CD4-positive, CD25-positive, alpha-beta regulatory T cell (primary cell): Measurements from ENCODE around the gene PDLIM7. TPM values are rescaled to one million over a fixed set of nuclear protein-coding genes. Genes with fewer than 3 reads are reported as not detected.

Source experiments
- ATAC-seq, 2 donors: fragments of 150-1000 bp; cut with Tn5 transposase; one replicate each; pipeline ENCODE4 v1.10.0; 2021; ENCODE audit warnings: low read depth in 2 of 2, moderate number of reproducible peaks in 2 of 2, moderate library complexity in 1 of 2
- DNase-seq, 3 donors: peaks; one replicate each; pipeline versions ENCODE4 v3.0.0 to v3.0.0-alpha.2; 2012 to 2022; ENCODE audit warnings: mixed read lengths in 1 of 3
- H3K27ac ChIP-seq: one replicate; pipeline ENCODE4 v1.7.0; 2013; ENCODE audit warnings: mild to moderate bottlenecking, low read length; ENCODE audit not compliant: insufficient read depth, poor library complexity, severe bottlenecking
- H3K27me3 ChIP-seq: one replicate; pipeline ENCODE4 v1.7.0; 2013; ENCODE audit warnings: low read length; ENCODE audit not compliant: control insufficient read depth, insufficient read depth
- H3K36me3 ChIP-seq: one replicate; pipeline ENCODE4 v1.7.0; 2013; ENCODE audit warnings: mild to moderate bottlenecking, low read length, moderate library complexity; ENCODE audit not compliant: control insufficient read depth, insufficient read depth
- H3K4me1 ChIP-seq: 2 replicates; pipeline ENCODE4 v1.7.0; 2013; ENCODE audit warnings: mild to moderate bottlenecking, low read length; ENCODE audit not compliant: insufficient read depth, control insufficient read depth, poor library complexity, severe bottlenecking
- H3K4me3 ChIP-seq: one replicate; pipeline ENCODE4 v1.7.0; 2013; ENCODE audit warnings: low read depth, mild to moderate bottlenecking, low read length, moderate library complexity
- H3K9me3 ChIP-seq, 2 experiments: 1 replicate in 1 of 2; 2 replicates in 1 of 2; pipeline ENCODE4 v1.7.0; 2013; ENCODE audit warnings: low read length in 2 of 2, mild to moderate bottlenecking in 1 of 2, moderate library complexity in 1 of 2; ENCODE audit not compliant: control insufficient read depth in 2 of 2
- H3K27ac Mint-ChIP-seq, 3 donors: one replicate each; pipeline ENCODE4 v1.8.0; 2020 to 2022; ENCODE audit warnings: mild to moderate bottlenecking in 3 of 3, mixed read lengths in 3 of 3, moderate library complexity in 2 of 3
- H3K27me3 Mint-ChIP-seq: one replicate; pipeline ENCODE4 v1.8.0; 2022; ENCODE audit warnings: mild to moderate bottlenecking, mixed read lengths
- H3K36me3 Mint-ChIP-seq: one replicate; pipeline ENCODE4 v1.8.0; 2020; ENCODE audit warnings: mixed read lengths
- H3K4me1 Mint-ChIP-seq, 4 donors: one replicate each; pipeline ENCODE4 v1.8.0; 2020 to 2022; ENCODE audit warnings: mixed read lengths in 4 of 4, mild to moderate bottlenecking in 1 of 4
- H3K4me3 Mint-ChIP-seq, 4 donors: one replicate each; pipeline ENCODE4 v1.8.0; 2020 to 2022; ENCODE audit warnings: mild to moderate bottlenecking in 4 of 4, mixed read lengths in 4 of 4, moderate library complexity in 3 of 4
- H3K9me3 Mint-ChIP-seq, 7 donors: one replicate each; pipeline ENCODE4 v1.8.0; 2020 to 2022; ENCODE audit warnings: mixed read lengths in 7 of 7, mild to moderate bottlenecking in 3 of 7, moderate library complexity in 2 of 7
- polyA plus RNA-seq, 4 donors: library from polyadenylated mRNA; unstranded; fragments of 300-500 nt; fragmentation: Illumina TruSeq; gene quantifications; one replicate each; pipeline ENCODE4 v1.2.3, GENCODE V29; 2021
- total RNA-seq: library from RNA; stranded (reverse); gene quantifications from one replicate; pipeline ENCODE4 v1.2.3, GENCODE V29; 2022

The PDLIM7 gene
- total and polyA plus RNA-seq, 5 donors from 2014 or later: 1.6 to 7.8 (median 2.5) TPM

DNA sequence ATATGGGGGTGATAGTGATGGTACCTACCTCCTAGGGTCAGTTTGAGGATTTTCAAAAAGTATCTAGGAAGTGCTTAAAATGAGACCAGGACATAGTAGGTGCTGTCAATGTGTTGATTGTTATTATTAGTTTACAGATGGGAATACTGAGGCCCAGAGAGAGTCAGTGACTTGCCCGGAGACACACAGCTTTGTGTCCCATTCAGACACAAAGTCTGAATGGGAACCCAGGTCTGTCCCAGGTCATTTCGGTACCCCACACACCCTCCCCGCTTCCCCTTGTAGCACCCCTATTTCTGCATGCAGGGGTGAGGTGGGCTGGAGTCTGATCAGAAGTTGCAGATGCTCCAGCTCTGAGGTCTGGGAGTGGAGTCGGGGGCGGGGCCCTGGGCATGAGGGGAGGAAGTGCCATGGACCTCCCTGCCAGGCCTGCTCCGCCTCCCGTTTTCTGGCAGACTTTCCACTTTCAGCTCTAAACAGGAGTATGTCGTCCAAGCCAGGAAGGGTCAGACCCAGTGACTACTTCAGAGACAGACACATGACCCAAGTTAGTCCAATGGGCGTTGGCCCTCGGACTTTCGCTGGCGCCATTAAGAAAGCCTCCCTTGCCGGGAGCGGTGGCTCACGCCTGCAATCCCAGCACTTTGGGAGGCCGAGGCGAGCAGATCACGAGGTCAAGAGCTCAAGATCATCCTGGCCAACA is 20.7 kb downstream of the PDLIM7 start:
- Mint-ChIP-seq H3K4me1 (peaks cover 0 to 40% (median 5%) of the 10 kb centered on the region in 4 donors), H3K27ac (peak overlapping the region in 2 of 3 donors; percentile 8 to 27), H3K36me3 (no peaks in the 10 kb centered on the region), H3K9me3 (no peaks in the 10 kb centered on the region), H3K4me3 (no peak overlapping the region), H3K27me3 (peaks cover 13% of the 10 kb centered on the region)
- no peaks in the 10 kb centered on the region for H3K36me3 ChIP-seq
- H3K27ac ChIP-seq: no peak overlapping the region
- no peak for DNase-seq
- no peak overlapping the region for H3K4me3 ChIP-seq
- H3K27me3 ChIP-seq: peaks cover 6% of the 10 kb centered on the region
- ATAC-seq: no peak
- H3K9me3 ChIP-seq: no peaks in the 10 kb centered on the region
- peaks cover 10% of the 10 kb centered on the region for H3K4me1 ChIP-seq

DNA sequence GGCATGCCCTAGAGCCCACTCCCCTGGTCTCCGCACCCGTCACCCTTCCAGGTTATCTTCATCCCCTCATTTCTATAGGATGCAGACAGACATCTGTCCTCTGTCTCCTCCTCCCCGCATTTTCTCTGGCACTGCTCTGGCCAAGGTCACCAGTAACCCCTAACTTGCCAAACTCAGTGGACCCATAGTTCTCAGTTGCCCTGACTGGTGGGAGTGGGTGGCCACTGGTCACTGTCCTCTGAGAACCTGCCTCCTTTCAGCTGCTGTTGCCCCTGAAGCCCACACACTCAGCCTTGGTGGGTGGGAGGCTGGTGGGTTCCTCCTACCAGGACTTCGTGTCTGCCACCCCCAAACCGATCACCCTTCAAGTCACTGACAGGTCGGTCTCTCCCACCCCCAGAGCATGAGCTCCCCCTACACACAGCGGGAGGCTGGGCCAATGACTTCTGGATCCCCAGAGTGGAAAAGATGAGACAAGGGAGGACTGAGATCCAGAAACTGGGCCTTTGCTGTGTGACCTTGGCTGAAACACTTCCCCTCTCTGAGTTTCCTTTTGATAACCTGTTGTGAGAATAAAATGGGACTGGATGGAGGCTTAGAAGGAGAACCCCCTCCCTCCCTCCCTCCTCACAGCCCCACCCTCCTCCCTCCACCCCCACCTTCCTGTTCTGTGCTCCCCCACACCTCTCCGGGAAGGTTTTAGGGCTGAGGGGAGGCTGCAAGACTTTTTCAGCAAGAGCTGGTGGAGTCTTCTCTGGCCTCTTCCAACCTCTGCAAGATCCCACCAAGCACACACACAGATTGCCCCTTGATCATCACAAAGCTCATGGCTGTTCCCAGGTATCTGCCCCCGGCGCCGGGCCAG is 21.6 kb downstream of the PDLIM7 start:
- H3K4me1 Mint-ChIP-seq: peaks cover 0 to 40% (median 5%) of the 10 kb centered on the region in 4 donors

DNA sequence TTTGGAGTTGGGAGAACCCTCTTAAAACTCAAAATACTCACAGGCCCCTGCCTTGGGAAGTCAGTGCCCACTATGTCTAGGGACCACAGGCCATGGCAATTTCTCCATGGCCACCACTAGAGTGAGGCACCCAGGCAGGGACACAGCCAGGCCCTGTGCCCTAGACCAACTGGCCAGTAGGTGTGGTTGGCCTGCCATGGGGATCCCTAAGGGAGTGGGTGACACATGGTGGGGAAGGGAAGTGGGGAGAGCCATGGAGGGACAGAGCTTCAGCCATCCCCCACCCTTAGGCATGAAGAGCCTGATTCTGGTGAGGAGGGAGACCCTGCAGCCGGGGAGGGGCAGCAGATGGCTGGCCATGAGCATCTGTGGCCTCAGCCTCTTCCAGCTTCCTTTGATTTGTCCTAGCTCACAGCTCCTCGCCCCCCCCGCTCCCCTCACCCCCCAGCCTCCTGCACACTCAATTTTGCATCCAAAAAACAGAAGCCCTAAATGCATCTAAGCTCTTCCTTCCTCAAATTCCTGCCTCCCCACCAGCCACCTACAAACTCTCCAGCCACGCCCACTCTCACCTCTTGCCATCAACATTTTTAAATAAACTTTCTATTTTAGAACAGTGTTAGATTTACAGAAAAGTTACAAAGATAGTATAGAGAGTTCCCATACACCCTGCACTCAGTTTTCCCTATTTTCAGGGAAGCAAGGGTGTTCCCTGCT is 22.4 kb downstream of the PDLIM7 start:
- DNase-seq: no peak
- H3K27ac Mint-ChIP-seq: no peak overlapping the region
- H3K4me3 Mint-ChIP-seq: peak overlapping the region; percentile 80 to 89 (median 84)
- H3K4me1 ChIP-seq: peaks cover 10% of the 10 kb centered on the region
- H3K4me3 ChIP-seq: no peak overlapping the region
- no peaks in the 10 kb centered on the region for H3K36me3 ChIP-seq
- no peak for ATAC-seq
- no peaks in the 10 kb centered on the region for H3K9me3 ChIP-seq
- H3K9me3 Mint-ChIP-seq: no peaks in the 10 kb centered on the region
- peaks cover 17% of the 10 kb centered on the region for H3K27me3 Mint-ChIP-seq
- H3K4me1 Mint-ChIP-seq: peaks cover 0 to 42% (median 5%) of the 10 kb centered on the region in 4 donors
- peaks cover 6% of the 10 kb centered on the region for H3K27me3 ChIP-seq
- no peaks in the 10 kb centered on the region for H3K36me3 Mint-ChIP-seq
- no peak overlapping the region for H3K27ac ChIP-seq

More for the DNA sequence above, 21.6 kb downstream of the PDLIM7 start:
- no peaks in the 10 kb centered on the region for H3K36me3 Mint-ChIP-seq
- peak overlapping the region in 1 of 3 donors; percentile 8 for H3K27ac Mint-ChIP-seq
- no peaks in the 10 kb centered on the region for H3K9me3 Mint-ChIP-seq
- H3K4me1 ChIP-seq: peaks cover 10% of the 10 kb centered on the region
- peak overlapping the region in 3 of 4 donors; percentile 48 to 87 (median 54) for H3K4me3 Mint-ChIP-seq
- H3K4me3 ChIP-seq: no peak overlapping the region
- H3K27me3 Mint-ChIP-seq: peaks cover 17% of the 10 kb centered on the region
- H3K27me3 ChIP-seq: peaks cover 6% of the 10 kb centered on the region
- no peaks in the 10 kb centered on the region for H3K36me3 ChIP-seq
- H3K27ac ChIP-seq: no peak overlapping the region
- DNase-seq (no peak), ATAC-seq (no peak)
- H3K9me3 ChIP-seq: no peaks in the 10 kb centered on the region

DNA sequence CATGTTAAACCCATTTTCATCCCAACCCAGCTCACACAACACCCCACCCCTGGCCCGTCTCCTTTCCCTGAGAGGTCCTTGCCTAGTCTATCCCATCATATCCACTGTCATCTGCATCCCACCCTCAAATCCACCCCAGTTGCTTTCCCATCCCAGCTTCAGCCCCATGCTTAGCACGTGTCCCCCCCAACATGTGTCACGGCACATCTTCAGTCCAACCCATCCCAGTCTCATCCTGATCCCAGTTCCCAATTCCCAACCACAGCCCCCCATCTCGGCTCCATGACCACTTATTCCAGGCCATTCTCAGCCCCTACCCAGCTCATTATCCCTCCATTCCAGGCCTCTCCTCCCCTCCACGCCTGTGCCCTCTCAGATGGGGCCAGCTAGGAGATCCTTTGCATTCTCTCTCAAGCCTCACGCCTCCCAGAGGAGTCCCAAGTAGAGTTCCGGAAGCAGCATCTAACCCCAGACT is 23.4 kb downstream of the PDLIM7 start:
- Mint-ChIP-seq H3K27me3 (peaks cover 22% of the 10 kb centered on the region), H3K36me3 (no peaks in the 10 kb centered on the region), H3K9me3 (no peaks in the 10 kb centered on the region), H3K4me3 (peak overlapping the region; percentile 80 to 89 (median 84)), H3K4me1 (peaks cover 0 to 36% (median 5%) of the 10 kb centered on the region in 4 donors), H3K27ac (peak overlapping the region in 1 of 3 donors; percentile 62)
- Histone ChIP-seq H3K9me3 (no peaks in the 10 kb centered on the region), H3K36me3 (no peaks in the 10 kb centered on the region), H3K4me3 (no peak overlapping the region), H3K4me1 (peaks cover 10% of the 10 kb centered on the region), H3K27me3 (peaks cover 6% of the 10 kb centered on the region), H3K27ac (no peak overlapping the region)
- no peak for DNase-seq
- no peak for ATAC-seq

DNA sequence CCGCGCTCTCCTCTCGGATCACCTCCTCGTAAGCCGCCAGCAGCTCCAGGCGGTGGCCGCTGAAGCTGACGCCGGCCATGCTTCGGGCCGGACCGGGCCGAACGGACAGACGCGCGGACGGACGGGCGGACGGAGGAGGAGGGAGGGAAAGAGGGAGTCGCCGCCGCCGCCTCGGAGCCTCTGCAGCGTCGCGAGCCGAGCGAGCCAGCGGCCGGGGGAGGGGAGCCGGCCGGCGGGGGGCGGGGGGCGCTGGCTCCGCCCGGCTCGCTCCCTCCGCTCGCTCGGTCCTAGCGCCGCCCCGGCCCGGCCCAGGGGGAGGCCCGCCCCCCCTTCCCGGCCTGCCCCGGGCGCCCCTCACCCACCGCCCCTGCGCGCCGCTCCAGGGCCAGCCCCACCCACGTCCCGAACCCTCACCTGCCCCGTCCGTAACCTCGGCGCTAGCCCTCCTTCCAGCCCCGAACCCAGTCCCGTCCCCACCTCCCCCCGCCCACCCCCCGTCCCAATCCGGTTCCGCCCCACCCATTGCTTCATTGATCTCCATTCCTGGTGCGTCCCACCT is 23.9 kb downstream of the PDLIM7 start, which contains the start of gene DBN1:
Gene DBN1 (minus strand): TSS at position 192 of the 559 bp plus-strand sequence. CDS start 113 bp downstream, at position 79.
- ATAC-seq (peak in 1 of 2 donors; percentile 34), DNase-seq (no peak)
- Mint-ChIP-seq H3K4me1 (peaks cover 0 to 31% (median 5%) of the 10 kb centered on the region in 4 donors), H3K9me3 (no peaks in the 10 kb centered on the region), H3K27me3 (peaks cover 23% of the 10 kb centered on the region), H3K4me3 (peak within 1 kb of the TSS; percentile 80 to 89 (median 84)), H3K27ac (peak within 1 kb of the TSS in 1 of 3 donors; percentile 62), H3K36me3 (no peaks in the 10 kb centered on the region)
- H3K4me1 ChIP-seq: peaks cover 10% of the 10 kb centered on the region
- H3K27me3 ChIP-seq: peaks cover 6% of the 10 kb centered on the region
- no peak within 1 kb of the TSS for H3K27ac ChIP-seq
- no peak within 1 kb of the TSS for H3K4me3 ChIP-seq
- no peaks in the 10 kb centered on the region for H3K9me3 ChIP-seq
- H3K36me3 ChIP-seq: no peaks in the 10 kb centered on the region

DNA sequence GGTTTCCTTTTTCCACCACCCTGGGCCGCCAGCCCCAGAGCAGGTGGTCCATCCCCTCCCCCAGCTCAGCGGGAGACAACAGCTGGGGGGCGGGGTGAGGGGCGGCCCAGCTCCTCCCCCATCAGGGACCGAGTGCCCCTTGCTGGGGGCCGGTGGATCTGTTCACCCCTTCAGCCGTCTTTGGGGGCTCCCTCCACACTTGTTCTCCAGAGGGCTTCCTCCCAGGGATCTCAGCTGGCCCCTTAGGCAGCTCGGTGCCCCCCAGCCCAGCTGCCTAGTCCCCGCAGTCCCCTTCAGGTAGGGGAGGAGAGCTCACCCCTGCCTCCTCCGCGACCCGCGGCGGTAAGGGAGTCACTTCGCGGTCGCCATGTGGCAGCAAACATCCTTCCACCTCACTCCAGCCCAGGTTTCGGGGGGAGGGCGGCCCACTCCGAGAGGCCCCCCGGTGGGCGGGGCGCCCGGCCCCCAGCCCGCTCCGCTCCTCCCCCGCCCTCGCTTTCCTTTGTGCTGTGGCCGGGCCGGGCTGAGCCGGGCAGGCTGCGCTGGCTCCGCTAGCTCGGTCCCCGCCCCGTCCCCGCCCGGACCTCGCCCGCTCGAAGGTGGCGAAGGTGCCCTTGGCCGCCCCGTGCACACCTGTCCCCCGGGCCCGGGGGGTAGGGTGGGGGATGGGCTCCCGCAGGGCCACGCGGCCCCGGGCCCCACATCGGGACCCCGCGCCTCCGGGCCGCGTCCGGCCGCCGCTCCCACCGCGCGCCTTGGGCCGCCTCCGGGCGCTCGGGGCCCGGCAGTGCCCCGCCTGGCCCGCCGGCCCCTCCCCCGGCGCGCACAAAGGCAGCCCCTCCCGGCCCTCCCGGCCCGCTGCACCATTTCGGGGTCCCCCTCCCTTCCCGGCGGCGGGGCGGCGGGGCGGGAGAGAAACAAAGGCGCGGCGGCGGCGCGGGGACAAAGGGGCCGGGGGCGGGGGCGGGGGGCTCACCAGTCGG is 24.7 kb downstream of the PDLIM7 start:
- H3K27me3 ChIP-seq: peaks cover 6% of the 10 kb centered on the region
- Mint-ChIP-seq H3K4me1 (peaks cover 0 to 30% (median 5%) of the 10 kb centered on the region in 4 donors), H3K4me3 (peak overlapping the region in 3 of 4 donors; percentile 25 to 76 (median 69)), H3K9me3 (no peaks in the 10 kb centered on the region), H3K36me3 (no peaks in the 10 kb centered on the region), H3K27me3 (peaks cover 26% of the 10 kb centered on the region), H3K27ac (no peak overlapping the region)
- peak in 1 of 2 donors; percentile 38 for ATAC-seq
- peaks cover 10% of the 10 kb centered on the region for H3K4me1 ChIP-seq
- no peaks in the 10 kb centered on the region for H3K36me3 ChIP-seq
- H3K4me3 ChIP-seq: no peak overlapping the region
- H3K9me3 ChIP-seq: no peaks in the 10 kb centered on the region
- no peak overlapping the region for H3K27ac ChIP-seq
- DNase-seq: peak; percentile 29 to 39 (median 33)
